GM23338 (cell line): ENCODE data around the gene B4GALNT1. TPM values are rescaled to one million over a fixed set of nuclear protein-coding genes. Genes with fewer than 3 reads are reported as not detected.

Experiments used
- ATAC-seq: fragments of 200-7000 bp; cut with Tn5 transposase; 3 replicates; pipeline ENCODE4 v1.9.1; 2020
- DNase-seq: peaks from one replicate; pipeline ENCODE4 v3.0.0-alpha.2; 2015; ENCODE audit warnings: low spot score
- H2AFZ ChIP-seq: fragments of 200-600 bp; sonication (generic); 2 replicates; pipeline ENCODE4 v1.8.0; 2016; ENCODE audit warnings: antibody characterized with exemption, mild to moderate bottlenecking, moderate library complexity
- H3F3A ChIP-seq: fragments of 200-600 bp; sonication (generic); replicated peaks from 2 replicates; pipeline ENCODE4 v1.8.0; 2017; ENCODE audit warnings: antibody characterized with exemption, mixed run types, low read depth
- H3K27ac ChIP-seq: fragments of 200-600 bp; sonication (generic); 2 replicates; pipeline ENCODE4 v1.6.1; 2016; ENCODE audit warnings: low read depth
- H3K27me3 ChIP-seq: fragments of 200-600 bp; sonication (generic); 2 replicates; pipeline ENCODE4 v1.8.0; 2016; ENCODE audit warnings: mild to moderate bottlenecking, mixed run types, moderate library complexity; ENCODE audit not compliant: insufficient read depth
- H3K36me3 ChIP-seq: fragments of 200-600 bp; sonication (generic); 2 replicates; pipeline ENCODE4 v1.8.0; 2016; ENCODE audit warnings: mild to moderate bottlenecking; ENCODE audit not compliant: insufficient read depth
- H3K4me1 ChIP-seq: fragments of 200-600 bp; sonication (generic); 2 replicates; pipeline ENCODE4 v1.8.0; 2016; ENCODE audit warnings: mild to moderate bottlenecking, moderate library complexity; ENCODE audit not compliant: insufficient read depth
- H3K4me2 ChIP-seq: fragments of 200-600 bp; sonication (generic); 2 replicates; pipeline ENCODE4 v1.7.1; 2017; ENCODE audit warnings: mixed run types
- H3K4me3 ChIP-seq: fragments of 200-600 bp; sonication (generic); 2 replicates; pipeline ENCODE4 v1.6.1; 2016; ENCODE audit warnings: mixed run types
- H3K79me2 ChIP-seq: fragments of 200-600 bp; sonication (generic); replicated peaks from 2 replicates; pipeline ENCODE4 v1.8.0; 2017; ENCODE audit warnings: mild to moderate bottlenecking; ENCODE audit not compliant: insufficient read depth
- H3K9me2 ChIP-seq: fragments of 200-600 bp; sonication (generic); 2 replicates; pipeline ENCODE4 v1.8.0; 2017; ENCODE audit not compliant: insufficient read depth
- H4K20me1 ChIP-seq: fragments of 200-600 bp; sonication (generic); replicated peaks from 2 replicates; pipeline ENCODE4 v1.8.0; 2017; ENCODE audit warnings: mild to moderate bottlenecking; ENCODE audit not compliant: insufficient read depth
- H3K27ac Mint-ChIP-seq: 2 replicates; pipeline ENCODE4 v1.8.0; 2020; ENCODE audit warnings: inconsistent platforms, mild to moderate bottlenecking, moderate library complexity, mixed read lengths
- H3K27me3 Mint-ChIP-seq: 3 replicates; pipeline ENCODE4 v1.8.0; 2022; ENCODE audit warnings: low read depth, mild to moderate bottlenecking, moderate library complexity, mixed read lengths, inconsistent platforms; ENCODE audit not compliant: insufficient read depth, poor library complexity
- H3K36me3 Mint-ChIP-seq: 3 replicates; pipeline ENCODE4 v1.8.0; 2021; ENCODE audit warnings: low read depth, mild to moderate bottlenecking, inconsistent platforms, moderate library complexity, mixed read lengths
- H3K4me1 Mint-ChIP-seq: 3 replicates; pipeline ENCODE4 v1.8.0; 2020; ENCODE audit warnings: mild to moderate bottlenecking, inconsistent platforms, mixed read lengths
- H3K4me3 Mint-ChIP-seq: 3 replicates; pipeline ENCODE4 v1.8.0; 2021; ENCODE audit warnings: moderate library complexity, mild to moderate bottlenecking, inconsistent platforms, mixed read lengths
- H3K9me3 Mint-ChIP-seq: 3 replicates; pipeline ENCODE4 v1.8.0; 2020; ENCODE audit warnings: moderate library complexity, mild to moderate bottlenecking, inconsistent platforms, mixed read lengths
- CREB1 ChIP-seq: fragments of 250-450 bp; sonication (Bioruptor Pico); IDR thresholded peaks from 2 replicates; pipeline ENCODE4 v1.5.0; 2020; ENCODE audit warnings: low read depth, mild to moderate bottlenecking, moderate library complexity
- EZH2 ChIP-seq: fragments of 200-600 bp; sonication (generic); IDR thresholded peaks from one replicate; pipeline ENCODE4 v1.8.0; 2017; ENCODE audit warnings: antibody characterized with exemption, mild to moderate bottlenecking, low read depth; ENCODE audit not compliant: unreplicated experiment
- EZH2phosphoT487 ChIP-seq: fragments of 200-600 bp; sonication (generic); IDR thresholded peaks from one replicate; pipeline ENCODE4 v1.8.1; 2018; ENCODE audit warnings: antibody characterized with exemption; ENCODE audit not compliant: unreplicated experiment
- JUNB ChIP-seq: IDR thresholded peaks from one replicate; pipeline ENCODE4 v1.6.1; 2016; ENCODE audit warnings: antibody characterized with exemption; ENCODE audit not compliant: unreplicated experiment
- POLR2AphosphoS5 ChIP-seq: IDR thresholded peaks from 2 replicates; pipeline ENCODE4 v1.6.1; 2016; ENCODE audit warnings: antibody characterized with exemption, low read depth
- ZNF114 ChIP-seq: fragments of 250-450 bp; sonication (Bioruptor Pico); IDR thresholded peaks from 2 replicates; pipeline ENCODE4 v1.5.0; 2020; ENCODE audit warnings: mild to moderate bottlenecking, moderate library complexity
- polyA plus RNA-seq: library from polyadenylated mRNA; unstranded; fragments of >200 nt; fragmentation: Nextera tagmentation; extraction: Ambion mirVana; gene quantifications from 2 replicates; pipeline ENCODE4 v1.2.1, GENCODE V29; 2016
- total RNA-seq: library from RNA; depleted of rRNA; stranded (reverse); fragments of >200 nt; shearing (Covaris generic); gene quantifications from 2 replicates; pipeline ENCODE4 v1.2.3, GENCODE V29; 2014
- TF ChIP-seq, protein P1 (sequence below): IDR thresholded peaks from one replicate; pipeline ENCODE4 v1.6.1; 2018; ENCODE audit warnings: antibody characterized with exemption; ENCODE audit not compliant: unreplicated experiment
- TF ChIP-seq, protein P2 (sequence below), 2 experiments: fragments of 200-600 bp in 1 of 2; sonication (generic) in 1 of 2; conservative IDR thresholded peaks; 2 replicates each; pipeline versions ENCODE4 v1.5.1 to v1.6.1; 2016 to 2017; ENCODE audit warnings: antibody characterized with exemption in 2 of 2, low read depth in 2 of 2, mild to moderate bottlenecking in 2 of 2, moderate library complexity in 1 of 2
- TF ChIP-seq, protein P3 (sequence below): IDR thresholded peaks from 2 replicates; pipeline ENCODE4 v1.6.1; 2016; ENCODE audit warnings: antibody characterized with exemption
- TF ChIP-seq, protein P4 (sequence below): fragments of 250-450 bp; sonication (Bioruptor Pico); IDR thresholded peaks from 2 replicates; pipeline ENCODE4 v1.5.0; 2020; ENCODE audit warnings: mild to moderate bottlenecking, moderate library complexity

B4GALNT1 gene
- total and polyA plus RNA-seq, 2 experiments from 2014 or later, result 1.3 to 2.4 TPM

DNA sequence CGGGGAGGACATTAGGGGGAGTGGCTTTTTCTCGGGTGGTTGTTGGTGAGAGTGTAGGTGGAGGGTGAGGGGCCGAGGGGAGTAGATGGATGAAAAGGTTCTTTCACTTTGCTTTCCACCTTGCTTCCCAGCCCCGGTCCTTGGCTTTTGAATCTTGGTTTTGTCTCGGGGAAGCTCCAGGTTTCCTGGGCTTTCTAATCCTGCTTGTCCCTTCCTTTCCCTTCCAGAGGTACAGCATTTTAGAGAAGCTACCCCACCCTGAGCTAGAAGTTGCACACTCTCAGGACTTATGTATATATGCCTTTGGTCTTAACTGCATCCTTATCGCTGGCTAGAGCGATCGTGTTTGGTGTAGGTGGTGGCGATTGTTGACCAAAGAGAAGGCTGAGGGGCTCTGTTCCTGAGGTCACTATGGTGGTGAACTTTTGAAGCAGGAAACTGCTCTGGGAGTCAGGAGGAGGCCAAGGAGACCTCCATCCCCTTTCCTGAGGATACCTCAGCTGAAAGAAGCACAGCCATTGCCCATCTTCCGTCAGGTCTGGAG, 41.1 kb downstream of the B4GALNT1 start (continued):
- TF ChIP-seq, protein P1, sequence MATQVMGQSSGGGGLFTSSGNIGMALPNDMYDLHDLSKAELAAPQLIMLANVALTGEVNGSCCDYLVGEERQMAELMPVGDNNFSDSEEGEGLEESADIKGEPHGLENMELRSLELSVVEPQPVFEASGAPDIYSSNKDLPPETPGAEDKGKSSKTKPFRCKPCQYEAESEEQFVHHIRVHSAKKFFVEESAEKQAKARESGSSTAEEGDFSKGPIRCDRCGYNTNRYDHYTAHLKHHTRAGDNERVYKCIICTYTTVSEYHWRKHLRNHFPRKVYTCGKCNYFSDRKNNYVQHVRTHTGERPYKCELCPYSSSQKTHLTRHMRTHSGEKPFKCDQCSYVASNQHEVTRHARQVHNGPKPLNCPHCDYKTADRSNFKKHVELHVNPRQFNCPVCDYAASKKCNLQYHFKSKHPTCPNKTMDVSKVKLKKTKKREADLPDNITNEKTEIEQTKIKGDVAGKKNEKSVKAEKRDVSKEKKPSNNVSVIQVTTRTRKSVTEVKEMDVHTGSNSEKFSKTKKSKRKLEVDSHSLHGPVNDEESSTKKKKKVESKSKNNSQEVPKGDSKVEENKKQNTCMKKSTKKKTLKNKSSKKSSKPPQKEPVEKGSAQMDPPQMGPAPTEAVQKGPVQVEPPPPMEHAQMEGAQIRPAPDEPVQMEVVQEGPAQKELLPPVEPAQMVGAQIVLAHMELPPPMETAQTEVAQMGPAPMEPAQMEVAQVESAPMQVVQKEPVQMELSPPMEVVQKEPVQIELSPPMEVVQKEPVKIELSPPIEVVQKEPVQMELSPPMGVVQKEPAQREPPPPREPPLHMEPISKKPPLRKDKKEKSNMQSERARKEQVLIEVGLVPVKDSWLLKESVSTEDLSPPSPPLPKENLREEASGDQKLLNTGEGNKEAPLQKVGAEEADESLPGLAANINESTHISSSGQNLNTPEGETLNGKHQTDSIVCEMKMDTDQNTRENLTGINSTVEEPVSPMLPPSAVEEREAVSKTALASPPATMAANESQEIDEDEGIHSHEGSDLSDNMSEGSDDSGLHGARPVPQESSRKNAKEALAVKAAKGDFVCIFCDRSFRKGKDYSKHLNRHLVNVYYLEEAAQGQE, result no peak
- TF ChIP-seq EZH2, result no peak
- TF ChIP-seq EZH2phosphoT487, result no peak
- no peak for TF ChIP-seq JUNB

DNA sequence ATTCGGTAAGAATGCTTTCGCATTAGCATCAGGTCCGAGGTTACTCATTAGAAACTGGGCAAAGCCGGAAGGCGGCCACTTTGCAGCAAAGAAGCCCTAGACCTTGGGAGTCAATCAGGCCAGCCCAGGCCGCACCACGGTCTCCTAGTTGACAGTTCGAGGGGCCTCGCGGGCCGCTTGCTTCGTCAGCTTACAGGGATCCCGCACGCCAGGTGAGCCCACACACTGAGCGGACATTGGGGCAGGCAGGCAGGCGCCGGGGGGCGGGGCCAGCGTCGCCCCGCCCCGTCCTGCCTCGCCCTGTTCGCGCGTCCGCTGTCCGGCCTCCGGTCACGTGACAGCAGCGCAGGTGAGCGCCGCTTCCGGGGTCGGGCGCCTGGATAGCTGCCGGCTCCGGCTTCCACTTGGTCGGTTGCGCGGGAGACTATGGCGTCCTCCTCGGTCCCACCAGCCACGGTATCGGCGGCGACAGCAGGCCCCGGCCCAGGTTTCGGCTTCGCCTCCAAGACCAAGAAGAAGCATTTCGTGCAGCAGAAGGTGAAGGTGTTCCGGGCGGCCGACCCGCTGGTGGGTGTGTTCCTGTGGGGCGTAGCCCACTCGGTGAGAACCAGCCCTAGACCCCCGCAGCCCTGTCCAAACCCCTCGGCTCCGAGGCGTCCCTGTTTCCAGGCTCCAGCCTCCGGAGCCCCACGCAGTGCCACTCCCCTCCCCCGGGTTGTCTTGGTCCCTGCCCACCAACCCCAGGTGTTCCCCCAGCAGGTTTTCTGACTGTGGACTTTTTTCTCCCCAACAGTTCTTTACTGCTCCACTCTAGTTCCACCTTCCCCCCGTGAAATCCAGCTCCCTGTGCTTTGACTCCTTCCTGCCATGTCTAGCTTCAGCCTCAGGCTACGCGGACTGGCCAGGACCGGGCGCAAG, 41.9 kb downstream of the B4GALNT1 start, which contains the start of gene PIP4K2C:
TSS of gene PIP4K2C (plus strand) at position 329 of the 918 bp plus-strand sequence. CDS start at position 427, 98 bp downstream.
- peak; percentile 93 for ATAC-seq
- peaks cover 11% of the 10 kb centered on the region for H3F3A ChIP-seq
- peak within 1 kb of the TSS; percentile 92 for H3K4me3 Mint-ChIP-seq
- H4K20me1 ChIP-seq, result peaks cover 4% of the 10 kb centered on the region
- H3K4me3 ChIP-seq, result peak within 1 kb of the TSS; percentile 98
- peaks cover 17% of the 10 kb centered on the region for H3K27me3 Mint-ChIP-seq
- 0 out of 2 replicates have a peak, but pooled peaks cover 6% of the 10 kb centered on the region for H3K36me3 ChIP-seq
- H3K4me2 ChIP-seq, result peak within 1 kb of the TSS; percentile 97
- H3K4me1 Mint-ChIP-seq, result peaks cover 14% of the 10 kb centered on the region
- H3K27ac ChIP-seq, result peak within 1 kb of the TSS; percentile 81; the same call in 1 of the 2 replicates
- 0 out of 2 replicates have a peak, but pooled peaks cover 8% of the 10 kb centered on the region for H3K27me3 ChIP-seq
- H3K4me1 ChIP-seq, result peaks cover 13% of the 10 kb centered on the region
- no peaks in the 10 kb centered on the region for H3K9me2 ChIP-seq
- H3K79me2 ChIP-seq, result peaks cover 22% of the 10 kb centered on the region
- peak within 1 kb of the TSS; percentile 89 for H2AFZ ChIP-seq
- peak; percentile 94 for DNase-seq
- no peaks in the 10 kb centered on the region for H3K9me3 Mint-ChIP-seq
- peaks cover 10% of the 10 kb centered on the region for H3K36me3 Mint-ChIP-seq
- H3K27ac Mint-ChIP-seq, result peak within 1 kb of the TSS; percentile 72
- TF ChIP-seq, protein P2, sequence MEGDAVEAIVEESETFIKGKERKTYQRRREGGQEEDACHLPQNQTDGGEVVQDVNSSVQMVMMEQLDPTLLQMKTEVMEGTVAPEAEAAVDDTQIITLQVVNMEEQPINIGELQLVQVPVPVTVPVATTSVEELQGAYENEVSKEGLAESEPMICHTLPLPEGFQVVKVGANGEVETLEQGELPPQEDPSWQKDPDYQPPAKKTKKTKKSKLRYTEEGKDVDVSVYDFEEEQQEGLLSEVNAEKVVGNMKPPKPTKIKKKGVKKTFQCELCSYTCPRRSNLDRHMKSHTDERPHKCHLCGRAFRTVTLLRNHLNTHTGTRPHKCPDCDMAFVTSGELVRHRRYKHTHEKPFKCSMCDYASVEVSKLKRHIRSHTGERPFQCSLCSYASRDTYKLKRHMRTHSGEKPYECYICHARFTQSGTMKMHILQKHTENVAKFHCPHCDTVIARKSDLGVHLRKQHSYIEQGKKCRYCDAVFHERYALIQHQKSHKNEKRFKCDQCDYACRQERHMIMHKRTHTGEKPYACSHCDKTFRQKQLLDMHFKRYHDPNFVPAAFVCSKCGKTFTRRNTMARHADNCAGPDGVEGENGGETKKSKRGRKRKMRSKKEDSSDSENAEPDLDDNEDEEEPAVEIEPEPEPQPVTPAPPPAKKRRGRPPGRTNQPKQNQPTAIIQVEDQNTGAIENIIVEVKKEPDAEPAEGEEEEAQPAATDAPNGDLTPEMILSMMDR (conservative IDR thresholded peaks at IDR 0.05; ENCODE audit: low read depth in 2 of 2), result no peak
- no peak for TF ChIP-seq EZH2
- no peak for TF ChIP-seq ZNF114 (CRISPR knock-in tag)
- TF ChIP-seq CREB1, result peak; percentile 65
- no peak for TF ChIP-seq EZH2phosphoT487
- peak; percentile 72 for TF ChIP-seq POLR2AphosphoS5
- TF ChIP-seq, protein P3, sequence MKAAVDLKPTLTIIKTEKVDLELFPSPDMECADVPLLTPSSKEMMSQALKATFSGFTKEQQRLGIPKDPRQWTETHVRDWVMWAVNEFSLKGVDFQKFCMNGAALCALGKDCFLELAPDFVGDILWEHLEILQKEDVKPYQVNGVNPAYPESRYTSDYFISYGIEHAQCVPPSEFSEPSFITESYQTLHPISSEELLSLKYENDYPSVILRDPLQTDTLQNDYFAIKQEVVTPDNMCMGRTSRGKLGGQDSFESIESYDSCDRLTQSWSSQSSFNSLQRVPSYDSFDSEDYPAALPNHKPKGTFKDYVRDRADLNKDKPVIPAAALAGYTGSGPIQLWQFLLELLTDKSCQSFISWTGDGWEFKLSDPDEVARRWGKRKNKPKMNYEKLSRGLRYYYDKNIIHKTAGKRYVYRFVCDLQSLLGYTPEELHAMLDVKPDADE, result peak; percentile 59
- TF ChIP-seq, protein P4, sequence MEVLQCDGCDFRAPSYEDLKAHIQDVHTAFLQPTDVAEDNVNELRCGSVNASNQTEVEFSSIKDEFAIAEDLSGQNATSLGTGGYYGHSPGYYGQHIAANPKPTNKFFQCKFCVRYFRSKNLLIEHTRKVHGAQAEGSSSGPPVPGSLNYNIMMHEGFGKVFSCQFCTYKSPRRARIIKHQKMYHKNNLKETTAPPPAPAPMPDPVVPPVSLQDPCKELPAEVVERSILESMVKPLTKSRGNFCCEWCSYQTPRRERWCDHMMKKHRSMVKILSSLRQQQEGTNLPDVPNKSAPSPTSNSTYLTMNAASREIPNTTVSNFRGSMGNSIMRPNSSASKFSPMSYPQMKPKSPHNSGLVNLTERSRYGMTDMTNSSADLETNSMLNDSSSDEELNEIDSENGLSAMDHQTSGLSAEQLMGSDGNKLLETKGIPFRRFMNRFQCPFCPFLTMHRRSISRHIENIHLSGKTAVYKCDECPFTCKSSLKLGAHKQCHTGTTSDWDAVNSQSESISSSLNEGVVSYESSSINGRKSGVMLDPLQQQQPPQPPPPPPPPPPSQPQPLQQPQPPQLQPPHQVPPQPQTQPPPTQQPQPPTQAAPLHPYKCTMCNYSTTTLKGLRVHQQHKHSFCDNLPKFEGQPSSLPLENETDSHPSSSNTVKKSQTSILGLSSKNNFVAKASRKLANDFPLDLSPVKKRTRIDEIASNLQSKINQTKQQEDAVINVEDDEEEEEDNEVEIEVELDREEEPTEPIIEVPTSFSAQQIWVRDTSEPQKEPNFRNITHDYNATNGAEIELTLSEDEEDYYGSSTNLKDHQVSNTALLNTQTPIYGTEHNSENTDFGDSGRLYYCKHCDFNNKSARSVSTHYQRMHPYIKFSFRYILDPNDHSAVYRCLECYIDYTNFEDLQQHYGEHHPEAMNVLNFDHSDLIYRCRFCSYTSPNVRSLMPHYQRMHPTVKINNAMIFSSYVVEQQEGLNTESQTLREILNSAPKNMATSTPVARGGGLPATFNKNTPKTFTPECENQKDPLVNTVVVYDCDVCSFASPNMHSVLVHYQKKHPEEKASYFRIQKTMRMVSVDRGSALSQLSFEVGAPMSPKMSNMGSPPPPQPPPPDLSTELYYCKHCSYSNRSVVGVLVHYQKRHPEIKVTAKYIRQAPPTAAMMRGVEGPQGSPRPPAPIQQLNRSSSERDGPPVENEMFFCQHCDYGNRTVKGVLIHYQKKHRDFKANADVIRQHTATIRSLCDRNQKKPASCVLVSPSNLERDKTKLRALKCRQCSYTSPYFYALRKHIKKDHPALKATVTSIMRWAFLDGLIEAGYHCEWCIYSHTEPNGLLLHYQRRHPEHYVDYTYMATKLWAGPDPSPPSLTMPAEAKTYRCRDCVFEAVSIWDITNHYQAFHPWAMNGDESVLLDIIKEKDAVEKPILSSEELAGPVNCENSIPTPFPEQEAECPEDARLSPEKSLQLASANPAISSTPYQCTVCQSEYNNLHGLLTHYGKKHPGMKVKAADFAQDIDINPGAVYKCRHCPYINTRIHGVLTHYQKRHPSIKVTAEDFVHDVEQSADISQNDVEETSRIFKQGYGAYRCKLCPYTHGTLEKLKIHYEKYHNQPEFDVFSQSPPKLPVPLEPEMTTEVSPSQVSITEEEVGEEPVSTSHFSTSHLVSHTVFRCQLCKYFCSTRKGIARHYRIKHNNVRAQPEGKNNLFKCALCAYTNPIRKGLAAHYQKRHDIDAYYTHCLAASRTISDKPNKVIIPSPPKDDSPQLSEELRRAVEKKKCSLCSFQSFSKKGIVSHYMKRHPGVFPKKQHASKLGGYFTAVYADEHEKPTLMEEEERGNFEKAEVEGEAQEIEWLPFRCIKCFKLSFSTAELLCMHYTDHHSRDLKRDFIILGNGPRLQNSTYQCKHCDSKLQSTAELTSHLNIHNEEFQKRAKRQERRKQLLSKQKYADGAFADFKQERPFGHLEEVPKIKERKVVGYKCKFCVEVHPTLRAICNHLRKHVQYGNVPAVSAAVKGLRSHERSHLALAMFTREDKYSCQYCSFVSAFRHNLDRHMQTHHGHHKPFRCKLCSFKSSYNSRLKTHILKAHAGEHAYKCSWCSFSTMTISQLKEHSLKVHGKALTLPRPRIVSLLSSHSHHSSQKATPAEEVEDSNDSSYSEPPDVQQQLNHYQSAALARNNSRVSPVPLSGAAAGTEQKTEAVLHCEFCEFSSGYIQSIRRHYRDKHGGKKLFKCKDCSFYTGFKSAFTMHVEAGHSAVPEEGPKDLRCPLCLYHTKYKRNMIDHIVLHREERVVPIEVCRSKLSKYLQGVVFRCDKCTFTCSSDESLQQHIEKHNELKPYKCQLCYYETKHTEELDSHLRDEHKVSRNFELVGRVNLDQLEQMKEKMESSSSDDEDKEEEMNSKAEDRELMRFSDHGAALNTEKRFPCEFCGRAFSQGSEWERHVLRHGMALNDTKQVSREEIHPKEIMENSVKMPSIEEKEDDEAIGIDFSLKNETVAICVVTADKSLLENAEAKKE (CRISPR knock-in tag), result no peak
- TF ChIP-seq JUNB, result no peak
